Tibial nerve (tissue), 4 donors: ENCODE data around the gene SLC36A3.

Source experiments
- EP300 ChIP-seq, 2 donors: sonication (generic); formaldehyde crosslinking; IDR thresholded peaks; one replicate each; pipeline ENCODE4 v1.6.1; 2017; ENCODE audit warnings: antibody characterized with exemption in 2 of 2, mild to moderate bottlenecking in 1 of 2
- POLR2A ChIP-seq, 2 donors: fragments of 450-650 bp; IDR thresholded peaks; one replicate each; pipeline ENCODE4 v1.6.1; 2017; ENCODE audit warnings: antibody characterized with exemption in 2 of 2, mild to moderate bottlenecking in 2 of 2, moderate library complexity in 2 of 2
- TF ChIP-seq, protein P1 (sequence below), 5 experiments: fragments of 200-600 bp in 3 of 5; fragments of 450-650 bp in 2 of 5; sonication (generic) in 3 of 5; IDR thresholded peaks; one replicate each; pipeline ENCODE4 v1.5.1; 2016 to 2019; ENCODE audit warnings: antibody characterized with exemption in 5 of 5, mild to moderate bottlenecking in 3 of 5, moderate library complexity in 2 of 5

GRCh38 chr5:151250346-151251000 lies 53.1 kb downstream of the SLC36A3 start:
- TF ChIP-seq, protein P1, sequence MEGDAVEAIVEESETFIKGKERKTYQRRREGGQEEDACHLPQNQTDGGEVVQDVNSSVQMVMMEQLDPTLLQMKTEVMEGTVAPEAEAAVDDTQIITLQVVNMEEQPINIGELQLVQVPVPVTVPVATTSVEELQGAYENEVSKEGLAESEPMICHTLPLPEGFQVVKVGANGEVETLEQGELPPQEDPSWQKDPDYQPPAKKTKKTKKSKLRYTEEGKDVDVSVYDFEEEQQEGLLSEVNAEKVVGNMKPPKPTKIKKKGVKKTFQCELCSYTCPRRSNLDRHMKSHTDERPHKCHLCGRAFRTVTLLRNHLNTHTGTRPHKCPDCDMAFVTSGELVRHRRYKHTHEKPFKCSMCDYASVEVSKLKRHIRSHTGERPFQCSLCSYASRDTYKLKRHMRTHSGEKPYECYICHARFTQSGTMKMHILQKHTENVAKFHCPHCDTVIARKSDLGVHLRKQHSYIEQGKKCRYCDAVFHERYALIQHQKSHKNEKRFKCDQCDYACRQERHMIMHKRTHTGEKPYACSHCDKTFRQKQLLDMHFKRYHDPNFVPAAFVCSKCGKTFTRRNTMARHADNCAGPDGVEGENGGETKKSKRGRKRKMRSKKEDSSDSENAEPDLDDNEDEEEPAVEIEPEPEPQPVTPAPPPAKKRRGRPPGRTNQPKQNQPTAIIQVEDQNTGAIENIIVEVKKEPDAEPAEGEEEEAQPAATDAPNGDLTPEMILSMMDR (IDR thresholded peaks at IDR 0.05): no peak
- no peak for TF ChIP-seq POLR2A (IDR thresholded peaks at IDR 0.05)
- no peak for TF ChIP-seq EP300 (IDR thresholded peaks at IDR 0.05)
